Measurements from ENCODE around the gene HS1BP3. TPM values are rescaled to one million over a fixed set of nuclear protein-coding genes. Genes with fewer than 3 reads are reported as not detected.

The HS1BP3 gene
- total RNA-seq, 1 experiment from 2014 or later = 16.2 TPM

GRCh38 chr2:20675701-20676352 is 24.9 kb upstream of the HS1BP3 start:
- Histone ChIP-seq H3K27me3 (ENCODE audit: insufficient read depth, low read depth) (no peaks in the 10 kb centered on the region), H4K20me1 (ENCODE audit: insufficient read depth) (no peaks in the 10 kb centered on the region), H3K4me1 (replicated peaks; ENCODE audit: insufficient read depth) (0 out of 2 replicates have a peak, but pooled peaks cover 5% of the 10 kb centered on the region), H3K36me3 (ENCODE audit: low read depth) (no peaks in the 10 kb centered on the region), H3K27ac (no peak overlapping the region), H3K4me3 (no peak overlapping the region), H3K79me2 (ENCODE audit: low read depth) (no peaks in the 10 kb centered on the region), H3K4me2 (no peak overlapping the region), H3F3A (ENCODE audit: insufficient read depth, low read depth) (no peaks in the 10 kb centered on the region), H3K9me2 (ENCODE audit: insufficient read depth) (no peaks in the 10 kb centered on the region), H3K9me3 (ENCODE audit: insufficient read depth, low read depth) (no peaks in the 10 kb centered on the region), H2AFZ (no peak overlapping the region)
- ChIA-PET CTCF (interaction anchor here (1.3 kb wide), 1 partner anchor 14 kb away, joined by 3 read pairs; no protein-coding TSS in a partner anchor), POLR2A (ENCODE audit: unreplicated experiment) (interaction anchor here (0.5 to 0.6 kb wide), 2 partner anchors 444 to 582 kb away, joined by 4 to 6 read pairs; no protein-coding TSS in a partner anchor)
- no peak for TF ChIP-seq EZH2 (IDR thresholded peaks at IDR 0.05; ENCODE audit: low read depth)
- TF ChIP-seq, protein P1, sequence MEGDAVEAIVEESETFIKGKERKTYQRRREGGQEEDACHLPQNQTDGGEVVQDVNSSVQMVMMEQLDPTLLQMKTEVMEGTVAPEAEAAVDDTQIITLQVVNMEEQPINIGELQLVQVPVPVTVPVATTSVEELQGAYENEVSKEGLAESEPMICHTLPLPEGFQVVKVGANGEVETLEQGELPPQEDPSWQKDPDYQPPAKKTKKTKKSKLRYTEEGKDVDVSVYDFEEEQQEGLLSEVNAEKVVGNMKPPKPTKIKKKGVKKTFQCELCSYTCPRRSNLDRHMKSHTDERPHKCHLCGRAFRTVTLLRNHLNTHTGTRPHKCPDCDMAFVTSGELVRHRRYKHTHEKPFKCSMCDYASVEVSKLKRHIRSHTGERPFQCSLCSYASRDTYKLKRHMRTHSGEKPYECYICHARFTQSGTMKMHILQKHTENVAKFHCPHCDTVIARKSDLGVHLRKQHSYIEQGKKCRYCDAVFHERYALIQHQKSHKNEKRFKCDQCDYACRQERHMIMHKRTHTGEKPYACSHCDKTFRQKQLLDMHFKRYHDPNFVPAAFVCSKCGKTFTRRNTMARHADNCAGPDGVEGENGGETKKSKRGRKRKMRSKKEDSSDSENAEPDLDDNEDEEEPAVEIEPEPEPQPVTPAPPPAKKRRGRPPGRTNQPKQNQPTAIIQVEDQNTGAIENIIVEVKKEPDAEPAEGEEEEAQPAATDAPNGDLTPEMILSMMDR (conservative IDR thresholded peaks at IDR 0.05) = no peak
- intact Hi-C loops (cut with micrococcal nuclease; ENCODE audit: unreplicated experiment) = no loop called here
- no TSS peak for BruUV-seq (replicated peaks)
- DNase-seq = peak in 1 of 2 experiments; percentile 52

DNA sequence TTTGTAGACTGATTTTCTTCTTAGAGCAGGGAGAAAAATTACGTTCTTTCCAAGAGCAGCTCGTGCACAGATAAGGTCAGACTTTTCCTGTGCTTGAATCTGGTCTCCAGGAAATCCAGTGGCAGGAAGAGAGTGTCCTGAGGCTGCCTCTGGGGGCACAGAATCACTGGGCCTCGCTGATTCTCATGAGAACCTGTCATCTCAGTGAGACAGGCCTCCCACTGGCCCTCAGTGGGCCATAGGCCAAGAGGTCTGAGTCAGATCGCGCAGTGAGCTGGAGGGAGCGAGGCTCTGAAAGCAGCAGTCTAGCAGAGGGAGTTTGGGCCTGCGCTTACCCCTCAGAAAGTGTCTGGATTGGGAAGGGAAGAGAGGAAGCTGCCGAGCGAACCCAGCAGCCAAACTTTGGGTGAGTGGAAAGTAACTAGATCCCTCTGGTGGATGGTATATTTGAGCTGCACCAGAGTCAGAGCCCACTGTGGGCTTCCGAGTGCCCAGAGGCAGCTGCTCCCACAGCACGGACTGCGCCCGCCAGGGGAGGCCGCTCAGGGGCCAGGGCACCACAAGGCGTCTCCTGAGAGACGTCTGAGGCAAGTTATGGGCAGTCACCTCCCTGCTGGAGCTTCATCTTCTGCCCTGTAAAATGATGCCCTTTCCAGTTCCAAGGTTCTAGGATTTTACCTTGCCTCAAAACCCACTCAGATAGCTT is 24.2 kb upstream of the HS1BP3 start:
- intact Hi-C loops (cut with micrococcal nuclease; ENCODE audit: unreplicated experiment) = no loop called here
- H2AFZ ChIP-seq = no peak overlapping the region

DNA sequence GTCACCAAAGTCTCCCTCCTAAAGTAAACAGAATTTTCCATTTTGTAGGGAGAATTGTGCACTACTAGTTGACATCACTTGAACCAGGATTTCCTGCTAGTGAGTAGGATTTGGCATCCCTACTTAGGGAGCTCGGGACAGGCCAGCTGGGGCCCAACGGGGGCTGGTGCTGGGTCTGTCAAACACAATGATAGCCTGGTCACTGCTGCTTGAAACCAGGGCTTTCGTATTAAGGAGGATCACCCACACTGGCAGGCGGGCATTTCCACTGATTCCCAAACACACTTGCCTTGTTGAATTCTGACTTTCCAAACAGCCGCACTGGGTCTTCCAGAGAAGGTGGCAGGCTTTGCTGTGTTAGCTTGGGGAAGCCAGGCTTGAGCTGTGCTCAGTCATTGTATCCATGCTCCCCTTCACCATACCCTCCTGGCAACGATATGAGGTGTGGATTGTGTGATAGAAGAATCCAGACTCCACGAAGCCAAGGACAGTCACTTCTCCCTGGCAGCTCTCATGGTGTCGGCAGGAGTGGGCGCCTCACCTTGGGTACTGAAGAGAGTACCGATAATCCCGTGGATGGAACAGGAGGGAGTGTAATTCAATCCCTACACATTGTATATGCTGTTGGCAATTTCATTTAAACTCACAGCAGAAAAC is 23.5 kb upstream of the HS1BP3 start:
- no peak for DNase-seq
- intact Hi-C loops (cut with micrococcal nuclease; ENCODE audit: unreplicated experiment) = no loop called here
- no peaks in the 10 kb centered on the region for H4K20me1 ChIP-seq (ENCODE audit: insufficient read depth)
- no peaks in the 10 kb centered on the region for H3F3A ChIP-seq (ENCODE audit: insufficient read depth, low read depth)
- H3K9me3 ChIP-seq (ENCODE audit: insufficient read depth, low read depth) = no peaks in the 10 kb centered on the region
- H3K4me2 ChIP-seq = no peak overlapping the region
- no peaks in the 10 kb centered on the region for H3K27me3 ChIP-seq (ENCODE audit: insufficient read depth, low read depth)
- no peaks in the 10 kb centered on the region for H3K79me2 ChIP-seq (ENCODE audit: low read depth)
- POLR2A ChIA-PET (ENCODE audit: unreplicated experiment) = no interaction called here
- H2AFZ ChIP-seq = no peak overlapping the region
- TF ChIP-seq, protein P1 (conservative IDR thresholded peaks at IDR 0.05) = no peak
- no peak for TF ChIP-seq EZH2 (IDR thresholded peaks at IDR 0.05; ENCODE audit: low read depth)
- no peak overlapping the region for H3K27ac ChIP-seq
- CTCF ChIA-PET = interaction anchor here (0.6 to 1.3 kb wide), 2 partner anchors 13 to 22 kb away, joined by 3 read pairs; no protein-coding TSS in a partner anchor
- H3K36me3 ChIP-seq (ENCODE audit: low read depth) = no peaks in the 10 kb centered on the region
- no peaks in the 10 kb centered on the region for H3K9me2 ChIP-seq (ENCODE audit: insufficient read depth)
- no peak overlapping the region for H3K4me3 ChIP-seq
- H3K4me1 ChIP-seq (replicated peaks; ENCODE audit: insufficient read depth) = 0 out of 2 replicates have a peak, but pooled peaks cover 5% of the 10 kb centered on the region
- BruUV-seq (replicated peaks) = no TSS peak

More for the DNA sequence above, 24.2 kb upstream of the HS1BP3 start:
- Histone ChIP-seq H3K36me3 (ENCODE audit: low read depth) (no peaks in the 10 kb centered on the region), H3K4me2 (no peak overlapping the region), H3K9me3 (ENCODE audit: insufficient read depth, low read depth) (no peaks in the 10 kb centered on the region), H3K4me1 (replicated peaks; ENCODE audit: insufficient read depth) (0 out of 2 replicates have a peak, but pooled peaks cover 5% of the 10 kb centered on the region), H3K27ac (no peak overlapping the region), H4K20me1 (ENCODE audit: insufficient read depth) (no peaks in the 10 kb centered on the region), H3K27me3 (ENCODE audit: insufficient read depth, low read depth) (no peaks in the 10 kb centered on the region), H3K4me3 (no peak overlapping the region), H3K9me2 (ENCODE audit: insufficient read depth) (no peaks in the 10 kb centered on the region), H3F3A (ENCODE audit: insufficient read depth, low read depth) (no peaks in the 10 kb centered on the region), H3K79me2 (ENCODE audit: low read depth) (no peaks in the 10 kb centered on the region)
- peak in 1 of 2 experiments; percentile 36 for DNase-seq
- CTCF ChIA-PET = interaction anchor here (1.3 kb wide), 1 partner anchor 13 kb away, joined by 3 read pairs; no protein-coding TSS in a partner anchor
- POLR2A ChIA-PET (ENCODE audit: unreplicated experiment) = interaction anchor here (0.5 to 0.6 kb wide), 2 partner anchors 443 to 583 kb away, joined by 4 to 6 read pairs; no protein-coding TSS in a partner anchor
- TF ChIP-seq, protein P1 (conservative IDR thresholded peaks at IDR 0.05) = no peak
- TF ChIP-seq EZH2 (IDR thresholded peaks at IDR 0.05; ENCODE audit: low read depth) = no peak
- BruUV-seq (replicated peaks) = no TSS peak

All from PC-9 (cell line).